DND-41 (cell line): Measurements from ENCODE around the gene SNCG.

Experiments
- CTCF ChIP-seq: IDR thresholded peaks from 2 replicates; pipeline ENCODE4 v1.5.1; 2012; ENCODE audit warnings: borderline replicate concordance, low read length, moderate library complexity, mild to moderate bottlenecking; ENCODE audit not compliant: poor library complexity, severe bottlenecking; ENCODE audit errors: extremely low read depth
- EZH2 ChIP-seq: IDR thresholded peaks from 3 replicates; pipeline ENCODE4 v1.6.1; 2012; ENCODE audit warnings: borderline replicate concordance, low read depth, mild to moderate bottlenecking, moderate library complexity, low read length, inconsistent platforms; ENCODE audit not compliant: severe bottlenecking

DNA sequence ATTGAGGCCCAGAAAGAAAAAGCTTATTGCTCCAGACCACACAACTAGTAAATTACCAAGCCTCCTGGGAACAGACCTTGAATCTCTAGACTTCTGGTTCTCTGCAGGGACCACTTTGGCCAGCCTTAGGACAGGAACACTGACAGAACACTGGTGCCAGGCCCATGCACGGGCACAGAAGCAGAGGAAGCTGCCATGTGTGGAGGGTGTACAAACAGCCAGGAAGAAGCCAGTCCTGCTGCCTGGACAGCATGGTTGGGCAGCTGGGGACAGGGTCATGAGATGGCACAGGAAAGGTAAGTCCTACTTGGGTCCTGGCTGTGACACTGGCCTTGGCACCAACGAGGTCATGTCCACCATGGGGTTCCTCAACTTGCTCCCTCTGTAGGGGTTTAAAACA lies 20.1 kb upstream of the SNCG start:
- TF ChIP-seq CTCF (no peak), EZH2 (no peak)
